ENCODE results near the gene EVX2. TPM values are rescaled to one million over a fixed set of nuclear protein-coding genes. Genes with fewer than 3 reads are reported as not detected.

The EVX2 gene
- total and polyA plus RNA-seq, 7 donors: not detected

- 21 to 27% (median 23%) methylated on average over 5 of the region's 5 CpGs for WGBS, 3 donors
- intact Hi-C loops (cut with DNase I): loop anchor here (5.0 to 10.0 kb wide), 2 partner anchors 841 to 843 kb away; no protein-coding TSS in a partner anchor
- no peak for TF ChIP-seq CTCF (IDR thresholded peaks at IDR 0.05)
- Histone ChIP-seq H3K4me3 (no peak overlapping the region), H3K4me1 (peaks cover 23% of the 10 kb centered on the region), H3K9me3 (no peaks in the 10 kb centered on the region), H3K27me3 (ENCODE audit: insufficient read depth in 3 of 3, low read length in 2 of 3) (peaks cover 3 to 100% (median 73%) of the 10 kb centered on the region in 3 donors), H3K36me3 (ENCODE audit: insufficient read depth in 1 of 2, low read depth in 1 of 2) (no peaks in the 10 kb centered on the region), H3K27ac (no peak overlapping the region)
- DNase-seq (no peak), ATAC-seq (no peak)
These were observed 11.7 kb upstream of the EVX2 start for GRCh38 chr2:176095421-176095820.

GRCh38 chr2:176094349-176094748 is 10.6 kb upstream of the EVX2 start:
- no peak overlapping the region for H3K27ac ChIP-seq
- intact Hi-C loops (cut with DNase I): loop anchor here in 1 of 2 donors (10.0 kb wide), 1 partner anchor 840 kb away; no protein-coding TSS in a partner anchor
- H3K36me3 ChIP-seq (ENCODE audit: insufficient read depth in 1 of 2, low read depth in 1 of 2): no peaks in the 10 kb centered on the region
- H3K27me3 ChIP-seq (ENCODE audit: insufficient read depth in 3 of 3, low read length in 2 of 3): peaks cover 6 to 100% (median 66%) of the 10 kb centered on the region in 3 donors
- H3K9me3 ChIP-seq: no peaks in the 10 kb centered on the region
- H3K4me3 ChIP-seq: no peak overlapping the region
- TF ChIP-seq CTCF (IDR thresholded peaks at IDR 0.05): no peak
- no peak for DNase-seq
- WGBS, 3 donors: 9 to 16% (median 10%) methylated on average over 12 of the region's 12 CpGs
- no peak for ATAC-seq
- H3K4me1 ChIP-seq: peaks cover 23% of the 10 kb centered on the region

- Histone ChIP-seq H3K4me3 (no peak overlapping the region), H3K27ac (no peak overlapping the region), H3K36me3 (ENCODE audit: insufficient read depth in 1 of 2, low read depth in 1 of 2) (no peaks in the 10 kb centered on the region), H3K27me3 (ENCODE audit: insufficient read depth in 3 of 3, low read length in 2 of 3) (peaks cover 7 to 100% (median 65%) of the 10 kb centered on the region in 3 donors), H3K4me1 (peaks cover 23% of the 10 kb centered on the region), H3K9me3 (no peaks in the 10 kb centered on the region)
- intact Hi-C loops (cut with DNase I): loop anchor here in 1 of 2 donors (10.0 kb wide), 1 partner anchor 839 kb away; no protein-coding TSS in a partner anchor
- DNase-seq (no peak), ATAC-seq (no peak)
- TF ChIP-seq CTCF (IDR thresholded peaks at IDR 0.05): no peak
- 11 to 15% (median 14%) methylated on average over 8 of the region's 8 CpGs for WGBS, 3 donors
These were observed 10.1 kb upstream of the EVX2 start for GRCh38 chr2:176093898-176094249.

- no peak overlapping the region for H3K27ac ChIP-seq
- no peak for DNase-seq
These were observed 9.6 kb upstream of the EVX2 start for GRCh38 chr2:176093145-176093897.

More at GRCh38 chr2:176093145-176093897, 9.6 kb upstream of the EVX2 start:
- no peak for TF ChIP-seq CTCF (IDR thresholded peaks at IDR 0.05)
- H3K4me1 ChIP-seq: peaks cover 23% of the 10 kb centered on the region
- H3K27me3 ChIP-seq (ENCODE audit: insufficient read depth in 3 of 3, low read length in 2 of 3): peaks cover 7 to 100% (median 63%) of the 10 kb centered on the region in 3 donors
- intact Hi-C loops (cut with DNase I): loop anchor here in 1 of 2 donors (10.0 kb wide), 1 partner anchor 839 kb away; no protein-coding TSS in a partner anchor
- ATAC-seq: no peak
- peak overlapping the region; percentile 51 for H3K4me3 ChIP-seq
- 4 to 5% (median 4%) methylated on average over 45 to 53 of the region's 53 CpGs for WGBS, 3 donors
- H3K9me3 ChIP-seq: no peaks in the 10 kb centered on the region
- H3K36me3 ChIP-seq (ENCODE audit: insufficient read depth in 1 of 2, low read depth in 1 of 2): no peaks in the 10 kb centered on the region

Data from psoas muscle (tissue), 8 donors.